Endothelial cell of umbilical vein (primary cell): ENCODE measurements around the gene ZNF598. TPM values are rescaled to one million over a fixed set of nuclear protein-coding genes. Genes with fewer than 3 reads are reported as not detected.

Source experiments
- BruUV-seq: library from RNA; stranded (reverse); fragments of 400-500 nt; replicated peaks from 2 replicates; lab custom pipeline; 2021; lab: Mats Ljungman, UMichigan
- CTCF ChIA-PET: fragments of 300-600, 350-600 bp; sonication (Branson Sonifier 250); formaldehyde crosslinking; loops from one replicate; lab custom pipeline; 2021; ENCODE audit warnings: antibody characterized with exemption, inconsistent platforms; lab: Charles Lee
- POLR2A ChIA-PET: fragments of 300-600, 350-600 bp; sonication (Branson Sonifier 250); formaldehyde crosslinking; loops from one replicate; lab custom pipeline; 2021; ENCODE audit warnings: antibody characterized with exemption, inconsistent platforms; lab: Charles Lee
- DNase-seq: peaks from one replicate; pipeline ENCODE4 v3.0.0-alpha.2; 2011; ENCODE audit warnings: low read depth, low spot score
- FAIRE-seq: peaks from 2 replicates; lab custom pipeline; 2011; peaks lifted over from hg19 to GRCh38; lab: Jason Lieb, UNC
- H2AFZ ChIP-seq: 2 replicates; pipeline ENCODE4 v1.6.0; 2012; ENCODE audit warnings: low read depth, low read length, control low read depth, inconsistent platforms
- H3K27ac ChIP-seq: 2 replicates; pipeline ENCODE4 v1.5.1; 2011; ENCODE audit warnings: low read depth, mild to moderate bottlenecking, control low read depth, low read length, moderate library complexity; ENCODE audit not compliant: insufficient read depth
- H3K27me3 ChIP-seq, 2 experiments: 2 replicates each; pipeline versions ENCODE4 v1.6.0 to v1.6.1; 2011; ENCODE audit warnings: low read length in 2 of 2, mixed read lengths in 1 of 2; ENCODE audit not compliant: control insufficient read depth in 2 of 2, insufficient read depth in 2 of 2
- H3K36me3 ChIP-seq, 2 experiments: 2 replicates in 1 of 2; 3 replicates in 1 of 2; pipeline ENCODE4 v1.5.1; 2011; ENCODE audit warnings: low read length in 2 of 2, mild to moderate bottlenecking in 1 of 2, moderate library complexity in 1 of 2; ENCODE audit not compliant: control insufficient read depth in 2 of 2, insufficient read depth in 2 of 2; ENCODE audit errors: extremely low read depth in 1 of 2
- H3K4me1 ChIP-seq: 3 replicates; pipeline ENCODE4 v1.5.1; 2011; ENCODE audit warnings: mild to moderate bottlenecking, low read length; ENCODE audit not compliant: control insufficient read depth, insufficient read depth; ENCODE audit errors: extremely low read depth
- H3K4me2 ChIP-seq: 2 replicates; pipeline ENCODE4 v1.6.1; 2011; ENCODE audit warnings: low read length, control low read depth, mixed read lengths; ENCODE audit not compliant: insufficient read depth
- H3K4me3 ChIP-seq, 3 experiments: fragments of 200-600 bp in 1 of 3; sonication (generic), shearing (Covaris generic) in 1 of 3; replicated peaks in 1 of 3; 2 replicates each; pipeline ENCODE4 v1.5.1; 2011 to 2016; ENCODE audit warnings: control low read depth in 3 of 3, low read length in 3 of 3, mild to moderate bottlenecking in 2 of 3, inconsistent platforms in 1 of 3, low read depth in 1 of 3, moderate library complexity in 1 of 3; ENCODE audit not compliant: insufficient read depth in 1 of 3
- H3K79me2 ChIP-seq: 2 replicates; pipeline ENCODE4 v1.6.0; 2012; ENCODE audit warnings: low read length, inconsistent platforms; ENCODE audit not compliant: control insufficient read depth, insufficient read depth
- H3K9ac ChIP-seq: replicated peaks from 2 replicates; pipeline ENCODE3; 2011; ENCODE audit warnings: low read length, control low read depth; ENCODE audit not compliant: insufficient read depth; ENCODE audit errors: extremely low read depth
- H3K9me1 ChIP-seq: replicated peaks from 3 replicates; pipeline ENCODE4 v1.6.0; 2011; ENCODE audit warnings: mild to moderate bottlenecking, low read length; ENCODE audit not compliant: control insufficient read depth, insufficient read depth; ENCODE audit errors: extremely low read depth
- H3K9me3 ChIP-seq: replicated peaks from 2 replicates; pipeline ENCODE4 v1.5.1; 2012; ENCODE audit warnings: low read length, inconsistent platforms; ENCODE audit not compliant: control insufficient read depth, insufficient read depth
- H4K20me1 ChIP-seq: replicated peaks from 2 replicates; pipeline ENCODE3; 2011; ENCODE audit warnings: mild to moderate bottlenecking, low read length; ENCODE audit not compliant: control insufficient read depth, insufficient read depth; ENCODE audit errors: extremely low read depth
- EZH2 ChIP-seq: IDR thresholded peaks from 2 replicates; pipeline ENCODE4 v1.6.1; 2012; ENCODE audit warnings: borderline replicate concordance, low read depth, mild to moderate bottlenecking, moderate library complexity, low read length, inconsistent platforms; ENCODE audit not compliant: severe bottlenecking
- FOS ChIP-seq: IDR thresholded peaks from 2 replicates; pipeline ENCODE4 v1.6.1; 2011; ENCODE audit warnings: mild to moderate bottlenecking, low read length, moderate library complexity, borderline replicate concordance; ENCODE audit not compliant: insufficient read depth
- JUN ChIP-seq: IDR thresholded peaks from 2 replicates; pipeline ENCODE4 v1.6.1; 2011; ENCODE audit warnings: borderline replicate concordance, low read depth; ENCODE audit not compliant: insufficient read length, insufficient read depth
- POLR2A ChIP-seq: IDR thresholded peaks from 2 replicates; pipeline ENCODE4 v1.6.1; 2012; ENCODE audit warnings: low read depth, mild to moderate bottlenecking, control low read depth, low read length
- POLR2AphosphoS5 ChIP-seq: IDR thresholded peaks from 2 replicates; pipeline ENCODE4 v1.6.1; 2012; ENCODE audit warnings: low read depth, mild to moderate bottlenecking, control low read depth, low read length, moderate library complexity; ENCODE audit not compliant: insufficient read depth
- dilution Hi-C: fragments of 300-500 bp; cut with MboI; formaldehyde crosslinking; loops from one replicate; pipeline ENCODE4 v1.15.0; 2019; ENCODE audit warnings: low sequenced_read_pairs; ENCODE audit not compliant: extremely low pct_ligation_motif_present
- intact Hi-C: fragments of 100-400 bp; cut with micrococcal nuclease; formaldehyde crosslinking; loops from one replicate; pipeline ENCODE4 v1.10.0; 2022
- polyA plus RNA-seq, 4 experiments: library from polyadenylated mRNA; depleted of rRNA in 3 of 4; stranded (reverse) in 3 of 4; unstranded in 1 of 4; fragments of >200 nt; gene quantifications; 2 replicates each; pipeline versions ENCODE4 v1.2.1 to v1.2.3, GENCODE V29; 2011 to 2012; ENCODE audit warnings: missing spikeins in 1 of 4
- total RNA-seq: library from RNA; stranded (reverse); gene quantifications from 2 replicates; pipeline ENCODE4 v1.2.3, GENCODE V29; 2021
- TF ChIP-seq, protein P1 (sequence below), 2 donors: IDR thresholded peaks; 1 replicate in 1 of 2; 2 replicates in 1 of 2; pipeline ENCODE4 v1.5.1; 2011; ENCODE audit warnings: low read length in 2 of 2, mild to moderate bottlenecking in 2 of 2, moderate library complexity in 2 of 2, control low read depth in 1 of 2, inconsistent platforms in 1 of 2, low read depth in 1 of 2; ENCODE audit not compliant: insufficient read depth in 1 of 2; ENCODE audit errors: extremely low read depth in 1 of 2

The ZNF598 gene
- total and polyA plus RNA-seq, 2 donors (not counting 3 experiments of a cell fraction or from before 2014, with no cell fraction given) = 43.3 to 67.0 TPM

DNA sequence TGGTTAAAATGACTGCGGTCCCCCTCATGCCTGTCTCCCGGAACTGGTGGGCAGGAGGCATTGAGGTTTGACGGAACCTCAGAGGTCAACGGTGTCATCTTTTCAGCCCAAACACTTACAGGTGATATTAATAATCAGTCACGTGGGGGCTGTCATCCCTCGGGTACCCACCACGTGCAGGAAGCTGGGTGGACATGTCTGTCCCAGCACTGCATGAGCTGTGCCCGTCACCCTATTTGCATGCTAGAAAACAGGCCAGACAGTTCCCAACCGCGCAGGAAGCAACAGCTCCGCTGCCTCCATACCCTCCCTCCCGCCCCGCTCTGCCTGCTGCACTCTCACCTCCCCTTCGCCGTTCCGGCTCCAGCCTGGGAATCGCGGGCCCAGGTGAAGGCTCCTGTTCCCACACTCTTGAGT lies 18.5 kb downstream of the ZNF598 start:
- dilution Hi-C loops (no loop called here), intact Hi-C loops (no loop called here)
- H3K4me3 ChIP-seq = no peak overlapping the region
- DNase-seq = no peak
- CTCF ChIA-PET = interaction anchor here (2.5 to 3.9 kb wide), 2 partner anchors 12 to 149 kb away, joined by 9 to 23 read pairs; no protein-coding TSS in a partner anchor
- H3K9me1 ChIP-seq = no peaks in the 10 kb centered on the region
- TF ChIP-seq FOS = no peak
- TF ChIP-seq EZH2 = peak; percentile 78
- TF ChIP-seq POLR2AphosphoS5 = no peak
- no peak for TF ChIP-seq POLR2A
- TF ChIP-seq, protein P1, sequence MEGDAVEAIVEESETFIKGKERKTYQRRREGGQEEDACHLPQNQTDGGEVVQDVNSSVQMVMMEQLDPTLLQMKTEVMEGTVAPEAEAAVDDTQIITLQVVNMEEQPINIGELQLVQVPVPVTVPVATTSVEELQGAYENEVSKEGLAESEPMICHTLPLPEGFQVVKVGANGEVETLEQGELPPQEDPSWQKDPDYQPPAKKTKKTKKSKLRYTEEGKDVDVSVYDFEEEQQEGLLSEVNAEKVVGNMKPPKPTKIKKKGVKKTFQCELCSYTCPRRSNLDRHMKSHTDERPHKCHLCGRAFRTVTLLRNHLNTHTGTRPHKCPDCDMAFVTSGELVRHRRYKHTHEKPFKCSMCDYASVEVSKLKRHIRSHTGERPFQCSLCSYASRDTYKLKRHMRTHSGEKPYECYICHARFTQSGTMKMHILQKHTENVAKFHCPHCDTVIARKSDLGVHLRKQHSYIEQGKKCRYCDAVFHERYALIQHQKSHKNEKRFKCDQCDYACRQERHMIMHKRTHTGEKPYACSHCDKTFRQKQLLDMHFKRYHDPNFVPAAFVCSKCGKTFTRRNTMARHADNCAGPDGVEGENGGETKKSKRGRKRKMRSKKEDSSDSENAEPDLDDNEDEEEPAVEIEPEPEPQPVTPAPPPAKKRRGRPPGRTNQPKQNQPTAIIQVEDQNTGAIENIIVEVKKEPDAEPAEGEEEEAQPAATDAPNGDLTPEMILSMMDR (IDR thresholded peaks at IDR 0.05; ENCODE audit: extremely low read depth in 1 of 2, insufficient read depth in 1 of 2, low read depth in 1 of 2, low read length in 2 of 2) = no peak
- no peak for TF ChIP-seq JUN
- peaks cover 7% of the 10 kb centered on the region for H3K4me1 ChIP-seq
- no peak for FAIRE-seq
- no peak overlapping the region for H3K4me2 ChIP-seq
- H3K36me3 ChIP-seq = peaks cover 0 to 2% of the 10 kb centered on the region in 2 experiments
- no peaks in the 10 kb centered on the region for H4K20me1 ChIP-seq
- no peaks in the 10 kb centered on the region for H3K79me2 ChIP-seq
- peaks cover 23 to 24% of the 10 kb centered on the region in 2 experiments for H3K27me3 ChIP-seq
- POLR2A ChIA-PET = interaction anchor here (1.3 kb wide), 1 partner anchor 164 kb away, joined by 5 read pairs; the partner anchor contains the start of gene TRAF7
- BruUV-seq = no TSS peak
- H3K9me3 ChIP-seq = no peaks in the 10 kb centered on the region
- no peak overlapping the region for H3K27ac ChIP-seq
- H2AFZ ChIP-seq = no peak overlapping the region
- H3K9ac ChIP-seq = no peak overlapping the region
